Esophagus muscularis mucosa (tissue), 4 donors: ENCODE measurements around the gene SDF2L1. TPM values are rescaled to one million over a fixed set of nuclear protein-coding genes. Genes with fewer than 3 reads are reported as not detected.
"Not testable (repeated sequence)": the region's sequence is repeated elsewhere in the genome, so short reads cannot be mapped to it uniquely, and the experiment has no call there.

ENCODE experiments used
- DNase-seq: peaks from one replicate; pipeline ENCODE4 v3.0.0-alpha.2; 2017; ENCODE audit errors: extremely low spot score
- H3K27ac ChIP-seq, 4 donors: fragments of 200-600 bp; sonication (generic); replicated peaks in 1 of 4; 1 replicate in 3 of 4; 2 replicates in 1 of 4; pipeline ENCODE4 v1.5.1; 2016 to 2019; ENCODE audit warnings: mild to moderate bottlenecking in 1 of 4
- H3K27me3 ChIP-seq, 4 donors: fragments of 200-600 bp; sonication (generic); one replicate each; pipeline versions ENCODE4 v1.5.1 to v1.6.0; 2016 to 2019
- H3K36me3 ChIP-seq, 4 donors: fragments of 200-600 bp; sonication (generic); one replicate each; pipeline ENCODE4 v1.5.1; 2016 to 2019
- H3K4me1 ChIP-seq, 4 donors: fragments of 200-600 bp; sonication (generic); one replicate each; pipeline ENCODE4 v1.5.1; 2016 to 2019
- H3K4me3 ChIP-seq, 4 donors: fragments of 200-600 bp; sonication (generic); 1 replicate in 2 of 4; 2 replicates in 2 of 4; pipeline ENCODE4 v1.5.1; 2016 to 2019; ENCODE audit warnings: mild to moderate bottlenecking in 4 of 4, moderate library complexity in 1 of 4
- H3K9me3 ChIP-seq, 4 donors: fragments of 200-600 bp; sonication (generic); 1 replicate in 3 of 4; 2 replicates in 1 of 4; pipeline ENCODE4 v1.5.1; 2016 to 2019
- EP300 ChIP-seq: sonication (generic); formaldehyde crosslinking; IDR thresholded peaks from one replicate; pipeline ENCODE4 v1.6.1; 2017; ENCODE audit warnings: antibody characterized with exemption
- POLR2A ChIP-seq: fragments of 450-650 bp; IDR thresholded peaks from one replicate; pipeline ENCODE4 v1.6.1; 2017; ENCODE audit warnings: antibody characterized with exemption, moderate library complexity, mild to moderate bottlenecking, low read depth
- POLR2AphosphoS5 ChIP-seq, 2 donors: sonication (generic); formaldehyde crosslinking; IDR thresholded peaks; one replicate each; pipeline ENCODE4 v1.6.1; 2017; ENCODE audit warnings: antibody characterized with exemption in 2 of 2
- WGBS: methylation state at CpG from one replicate; pipeline ENCODE4 v1.1.5; 2018; 5-methylcytosine and 5-hydroxymethylcytosine counted together
- intact Hi-C: fragments of 100-400 bp; cut with DNase I; formaldehyde crosslinking; loops from one replicate; pipeline ENCODE4 v1.15.1; 2023
- total RNA-seq, 4 donors: library from RNA; depleted of rRNA; stranded (reverse); fragments of >200 nt; gene quantifications; one replicate each; pipeline versions ENCODE4 v1.1.0 to v1.2.1, GENCODE V29; 2016
- TF ChIP-seq, protein P1 (sequence below), 3 experiments: fragments of 200-600 bp in 2 of 3; fragments of 450-650 bp in 1 of 3; sonication (generic) in 2 of 3; IDR thresholded peaks; one replicate each; pipeline ENCODE4 v1.5.1; 2017 to 2019; ENCODE audit warnings: antibody characterized with exemption in 3 of 3, mild to moderate bottlenecking in 2 of 3, moderate library complexity in 1 of 3

SDF2L1 gene
- total RNA-seq, 4 donors from 2014 or later = 22.4 to 40.8 (median 29.3) TPM

DNA sequence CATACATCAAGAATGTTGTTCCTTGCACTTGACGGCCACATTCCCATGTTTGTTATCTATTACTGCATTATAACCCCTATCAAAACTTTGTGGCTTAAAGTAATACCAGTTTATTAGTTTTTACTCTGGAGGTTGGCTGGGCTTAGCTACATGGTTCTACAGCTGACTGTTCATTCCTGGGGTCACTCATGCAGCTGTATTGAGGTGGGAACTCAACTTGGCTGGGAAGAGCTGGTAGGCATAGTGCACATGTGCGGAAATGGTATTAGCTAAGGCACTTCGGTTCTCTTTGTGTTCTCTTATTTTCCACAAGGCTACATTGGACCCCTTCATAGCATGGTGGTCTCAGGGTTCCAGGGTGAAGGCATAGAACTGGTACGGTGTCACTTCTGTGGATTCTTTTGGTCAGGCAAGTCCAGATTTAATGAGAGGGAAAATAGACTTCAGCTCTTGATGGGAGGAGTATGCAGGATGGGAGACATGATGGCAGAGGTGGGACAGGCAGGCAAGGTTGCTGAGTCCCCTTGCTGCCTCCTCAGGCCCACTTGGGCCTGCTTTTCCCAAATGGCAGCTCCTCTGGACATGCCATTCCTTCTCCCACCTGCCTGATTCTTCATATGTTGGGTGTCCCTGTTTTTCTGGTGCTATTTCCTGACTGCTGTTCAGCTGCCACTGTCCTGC is 28.4 kb upstream of the SDF2L1 start:
- intact Hi-C loops = no loop called here
- Histone ChIP-seq H3K27me3 (no peaks in the 10 kb centered on the region), H3K27ac (no peak overlapping the region), H3K4me3 (no peak overlapping the region), H3K36me3 (peaks cover 16 to 65% (median 42%) of the 10 kb centered on the region in 4 donors), H3K4me1 (no peaks in the 10 kb centered on the region), H3K9me3 (no peaks in the 10 kb centered on the region)
- WGBS = 77% methylated on average over 4 of the region's 4 CpGs
- DNase-seq = no peak
- TF ChIP-seq EP300 (no peak), POLR2AphosphoS5 (IDR thresholded peaks at IDR 0.05) (no peak), POLR2A (no peak)
- TF ChIP-seq, protein P1, sequence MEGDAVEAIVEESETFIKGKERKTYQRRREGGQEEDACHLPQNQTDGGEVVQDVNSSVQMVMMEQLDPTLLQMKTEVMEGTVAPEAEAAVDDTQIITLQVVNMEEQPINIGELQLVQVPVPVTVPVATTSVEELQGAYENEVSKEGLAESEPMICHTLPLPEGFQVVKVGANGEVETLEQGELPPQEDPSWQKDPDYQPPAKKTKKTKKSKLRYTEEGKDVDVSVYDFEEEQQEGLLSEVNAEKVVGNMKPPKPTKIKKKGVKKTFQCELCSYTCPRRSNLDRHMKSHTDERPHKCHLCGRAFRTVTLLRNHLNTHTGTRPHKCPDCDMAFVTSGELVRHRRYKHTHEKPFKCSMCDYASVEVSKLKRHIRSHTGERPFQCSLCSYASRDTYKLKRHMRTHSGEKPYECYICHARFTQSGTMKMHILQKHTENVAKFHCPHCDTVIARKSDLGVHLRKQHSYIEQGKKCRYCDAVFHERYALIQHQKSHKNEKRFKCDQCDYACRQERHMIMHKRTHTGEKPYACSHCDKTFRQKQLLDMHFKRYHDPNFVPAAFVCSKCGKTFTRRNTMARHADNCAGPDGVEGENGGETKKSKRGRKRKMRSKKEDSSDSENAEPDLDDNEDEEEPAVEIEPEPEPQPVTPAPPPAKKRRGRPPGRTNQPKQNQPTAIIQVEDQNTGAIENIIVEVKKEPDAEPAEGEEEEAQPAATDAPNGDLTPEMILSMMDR (IDR thresholded peaks at IDR 0.05) = no peak

DNA sequence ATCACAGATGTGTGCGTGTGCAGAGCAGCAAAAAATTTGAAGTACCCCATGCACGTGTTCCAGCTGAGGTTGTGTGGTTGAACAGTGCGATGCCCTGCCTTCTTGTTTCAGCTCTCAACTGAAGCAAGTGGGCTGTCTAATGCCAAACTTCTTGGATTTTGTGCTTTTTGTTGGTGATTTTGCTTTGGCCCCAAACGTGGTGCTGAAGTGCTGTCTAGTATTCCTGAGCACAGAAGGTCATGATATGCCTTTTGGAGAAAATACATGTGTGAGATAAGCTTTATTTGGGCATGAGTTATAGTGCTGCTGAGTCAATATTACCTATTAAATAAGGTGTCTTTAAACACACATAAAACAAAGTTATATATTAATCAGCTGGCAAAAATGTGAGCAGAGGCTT is 26.4 kb upstream of the SDF2L1 start:
- intact Hi-C loops = no loop called here
- Histone ChIP-seq H3K36me3 (peaks cover 15 to 64% (median 40%) of the 10 kb centered on the region in 4 donors), H3K9me3 (no peaks in the 10 kb centered on the region), H3K27ac (no peak overlapping the region), H3K4me1 (peaks cover 0 to 13% (median 4%) of the 10 kb centered on the region in 4 donors), H3K4me3 (no peak overlapping the region), H3K27me3 (no peaks in the 10 kb centered on the region)
- WGBS = 83% methylated on average over 4 of the region's 4 CpGs
- DNase-seq = no peak
- TF ChIP-seq EP300 (no peak), POLR2A (no peak), POLR2AphosphoS5 (IDR thresholded peaks at IDR 0.05) (no peak)
- TF ChIP-seq, protein P1 (IDR thresholded peaks at IDR 0.05) = no peak

DNA sequence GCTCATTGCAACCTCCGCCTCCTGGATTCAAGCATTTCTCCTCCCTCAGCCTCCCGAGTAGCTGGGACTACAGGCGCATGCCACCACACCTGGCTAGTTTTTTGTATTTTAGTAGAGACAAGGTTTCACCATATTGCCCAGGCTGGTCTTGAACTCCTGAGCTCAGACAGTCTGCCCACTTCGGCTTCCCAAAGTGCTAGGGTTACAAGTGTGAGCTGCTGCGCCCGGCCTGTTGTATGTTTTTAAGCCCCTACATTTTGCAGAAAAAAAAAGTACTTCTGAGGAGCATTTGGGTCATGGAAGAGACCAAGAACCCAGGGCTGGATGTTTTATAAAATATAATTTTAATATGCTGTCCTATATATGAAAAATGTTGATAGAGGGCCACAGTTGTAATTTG is 24.8 kb upstream of the SDF2L1 start:
- not testable (repeated sequence) for H3K4me3 ChIP-seq, DNase-seq
- 97% methylated on average over 6 of the region's 6 CpGs for WGBS

DNA sequence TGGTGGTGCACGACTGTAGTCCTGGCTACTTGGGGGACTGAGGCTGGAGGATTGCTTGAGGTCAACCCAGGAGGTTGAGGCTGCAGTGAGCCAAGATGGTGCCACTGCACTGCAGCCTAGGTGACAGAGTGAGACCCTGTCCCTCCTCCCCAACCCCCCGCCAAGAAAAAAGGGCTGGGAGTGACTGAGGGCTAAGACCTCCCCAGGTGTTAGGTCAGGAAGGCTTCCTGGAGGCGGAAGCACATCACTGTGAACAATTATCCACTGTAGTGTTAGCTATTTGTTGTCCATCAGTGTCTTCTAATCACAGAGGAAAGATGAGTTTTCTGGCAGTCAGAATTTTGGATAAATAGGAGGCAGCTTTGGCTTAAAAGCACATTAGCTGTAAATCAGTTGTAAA is 21.1 kb upstream of the SDF2L1 start:
- TF ChIP-seq POLR2AphosphoS5 (IDR thresholded peaks at IDR 0.05) (no peak), EP300 (no peak), POLR2A (no peak)
- TF ChIP-seq, protein P1 (IDR thresholded peaks at IDR 0.05) = no peak
- peaks cover 0 to 35% (median 21%) of the 10 kb centered on the region in 4 donors for H3K36me3 ChIP-seq
- no peak for DNase-seq
- H3K4me3 ChIP-seq = no peak overlapping the region
- H3K27ac ChIP-seq = no peak overlapping the region
- H3K9me3 ChIP-seq = no peaks in the 10 kb centered on the region
- peaks cover 26 to 56% (median 41%) of the 10 kb centered on the region in 4 donors for H3K4me1 ChIP-seq
- 96% methylated on average over 2 of the region's 3 CpGs for WGBS
- H3K27me3 ChIP-seq = no peaks in the 10 kb centered on the region
- intact Hi-C loops = no loop called here

More for the DNA sequence above, 24.8 kb upstream of the SDF2L1 start:
- Histone ChIP-seq H3K36me3 (peaks cover 0 to 57% (median 31%) of the 10 kb centered on the region in 4 donors), H3K4me1 (peaks cover 5 to 24% (median 13%) of the 10 kb centered on the region in 4 donors)
- H3K27ac ChIP-seq, H3K27me3 ChIP-seq, H3K9me3 ChIP-seq, intact Hi-C loops: not testable (repeated sequence)

DNA sequence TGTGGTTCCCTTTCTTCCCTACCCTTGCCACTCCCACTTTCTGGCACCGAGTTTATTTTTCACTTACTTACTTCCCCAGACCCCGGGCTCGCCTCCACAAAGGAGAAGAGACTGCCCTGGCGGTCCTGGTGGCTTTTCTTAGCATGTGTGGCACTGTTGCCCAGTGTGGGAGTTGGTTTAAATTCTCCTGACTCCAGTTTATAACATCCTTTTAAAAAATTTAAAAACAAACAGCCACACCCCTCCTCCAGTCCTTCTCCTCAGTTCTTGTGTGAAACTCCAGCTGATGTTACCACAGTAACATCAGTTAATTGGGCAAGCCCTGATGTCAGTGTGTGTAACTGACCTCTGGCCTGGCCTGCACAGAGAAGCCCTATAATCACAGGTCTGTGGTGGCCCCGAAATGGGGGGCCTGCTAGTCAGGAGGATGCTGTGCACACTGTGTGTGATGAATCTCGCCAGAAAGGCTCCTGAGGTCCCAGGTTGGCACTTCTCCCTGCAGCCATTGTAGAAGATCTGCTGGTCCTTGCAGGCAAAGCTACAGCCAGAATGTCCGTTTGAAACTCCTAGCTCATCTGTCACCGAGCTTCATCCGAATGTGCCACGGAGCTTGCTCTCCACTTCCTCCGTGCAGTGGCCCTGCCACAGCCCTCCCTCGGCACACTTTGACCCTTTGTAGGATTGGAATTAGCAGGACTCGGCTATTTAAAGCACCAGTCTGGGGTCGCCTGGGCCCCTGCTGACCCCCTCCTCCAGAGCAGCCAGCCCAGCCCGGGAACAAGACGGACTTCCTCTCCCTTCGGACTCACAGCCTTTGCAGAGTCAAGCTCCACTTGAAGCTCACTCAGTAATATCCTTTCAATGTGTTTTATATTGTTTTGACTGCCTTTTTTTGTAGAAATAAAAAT is 19.8 kb upstream of the SDF2L1 start:
- intact Hi-C loops = no loop called here
- H3K27me3 ChIP-seq = no peaks in the 10 kb centered on the region
- DNase-seq = no peak
- no peak overlapping the region for H3K27ac ChIP-seq
- no peak overlapping the region for H3K4me3 ChIP-seq
- no peak for TF ChIP-seq POLR2A
- no peak for TF ChIP-seq EP300
- TF ChIP-seq POLR2AphosphoS5 (IDR thresholded peaks at IDR 0.05) = no peak
- TF ChIP-seq, protein P1 (IDR thresholded peaks at IDR 0.05) = no peak
- H3K36me3 ChIP-seq = peaks cover 0 to 35% (median 21%) of the 10 kb centered on the region in 4 donors
- H3K4me1 ChIP-seq = peaks cover 26 to 56% (median 41%) of the 10 kb centered on the region in 4 donors
- WGBS = 67% methylated on average over 15 of the region's 17 CpGs
- H3K9me3 ChIP-seq = no peaks in the 10 kb centered on the region
